ENCODE results near the gene CYSRT1.
"Not testable (repeated sequence)": the region's sequence is repeated elsewhere in the genome, so short reads cannot be mapped to it uniquely, and the experiment has no call there.

The CYSRT1 gene

DNA sequence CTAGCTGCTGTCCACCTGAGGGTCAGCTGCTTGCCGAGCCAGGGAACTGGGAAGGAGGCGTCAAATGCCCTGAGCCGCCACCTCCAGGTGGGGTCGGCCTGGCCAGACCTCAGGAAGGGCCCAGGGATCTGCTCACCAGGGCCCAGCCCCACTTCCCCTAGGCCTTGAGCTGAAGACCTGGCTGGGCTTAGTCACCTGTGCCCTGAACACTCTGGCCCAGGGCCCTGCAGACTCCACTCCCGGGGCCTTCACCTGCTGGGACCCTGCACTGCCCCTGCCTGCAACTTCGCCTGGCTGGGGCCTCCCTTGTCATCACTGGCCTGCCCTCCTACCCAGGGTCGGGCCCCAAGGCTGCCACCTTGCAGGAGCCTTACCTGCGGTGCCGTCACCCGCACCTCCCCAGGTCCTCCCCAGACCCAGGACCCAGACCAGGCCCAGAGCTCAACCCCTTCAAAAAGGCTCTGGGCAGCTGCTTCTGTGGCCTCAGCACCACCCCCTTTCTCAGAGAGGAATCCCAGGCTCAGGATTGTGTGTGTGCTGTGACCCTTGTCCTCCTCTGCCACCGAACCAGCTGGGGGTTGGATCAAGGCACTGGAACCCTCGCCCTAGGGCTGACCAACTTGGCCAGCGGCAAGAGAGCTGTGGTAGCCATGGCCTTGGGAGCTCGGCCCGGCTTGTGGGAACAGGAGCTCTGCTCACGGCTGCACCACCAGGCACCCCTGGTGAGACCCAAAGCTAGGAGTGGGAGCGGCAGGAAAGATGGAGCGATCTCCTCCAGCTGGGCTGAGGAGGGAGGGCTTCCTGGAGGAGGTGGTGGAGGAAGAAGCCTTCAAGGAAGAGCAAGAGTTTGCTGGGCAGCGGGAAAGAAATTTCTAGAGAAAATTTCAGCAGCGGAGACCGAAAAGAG, 29.0 kb downstream of the CYSRT1 start:
- no peak for DNase-seq

DNA sequence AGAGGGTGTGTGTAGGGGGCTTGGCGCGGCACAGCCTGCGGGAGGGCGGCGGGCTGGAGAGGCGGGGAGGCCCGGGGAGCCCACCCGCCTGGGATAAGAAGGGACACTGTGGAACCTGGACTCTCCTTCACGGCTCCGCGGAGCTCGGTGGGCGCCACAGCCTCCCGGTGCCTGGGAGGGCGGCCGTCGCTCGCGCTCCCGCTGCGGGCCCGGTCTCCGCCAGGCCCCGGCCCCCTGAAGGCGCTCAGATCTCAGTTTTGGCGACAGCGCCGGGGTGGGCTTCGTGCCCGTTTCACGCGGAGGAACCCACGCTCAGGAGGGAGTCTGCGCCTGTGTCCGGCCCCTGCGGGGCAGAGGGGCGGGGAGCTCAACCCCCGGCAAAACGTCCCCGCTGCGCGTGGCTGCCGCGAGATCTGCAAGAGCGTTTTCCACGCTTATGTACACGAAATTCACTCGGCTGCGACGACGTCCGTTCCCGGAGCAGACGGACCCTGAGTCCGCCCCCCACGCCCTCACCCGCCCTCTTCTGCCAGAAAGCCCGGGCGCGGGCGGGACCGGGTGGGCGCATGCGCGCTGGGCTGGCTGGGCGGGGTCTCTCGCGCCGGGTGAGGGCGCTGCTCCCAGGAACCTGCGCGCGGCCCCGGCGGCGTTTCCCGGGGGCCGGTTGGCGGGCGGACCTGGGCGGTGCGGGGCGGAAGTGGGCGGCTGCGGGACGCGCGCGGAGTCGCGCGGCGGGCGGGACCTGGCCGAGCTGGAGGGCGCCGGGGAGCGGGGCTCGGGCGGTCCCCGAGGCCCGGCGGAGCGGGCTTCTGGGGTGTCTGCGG, 29.9 kb downstream of the CYSRT1 start, which contains the start of gene NELFB:
Gene NELFB, plus strand, starts transcription at position 704 of the 824 bp plus-strand sequence.
- peak; percentile 96 for DNase-seq

DNA sequence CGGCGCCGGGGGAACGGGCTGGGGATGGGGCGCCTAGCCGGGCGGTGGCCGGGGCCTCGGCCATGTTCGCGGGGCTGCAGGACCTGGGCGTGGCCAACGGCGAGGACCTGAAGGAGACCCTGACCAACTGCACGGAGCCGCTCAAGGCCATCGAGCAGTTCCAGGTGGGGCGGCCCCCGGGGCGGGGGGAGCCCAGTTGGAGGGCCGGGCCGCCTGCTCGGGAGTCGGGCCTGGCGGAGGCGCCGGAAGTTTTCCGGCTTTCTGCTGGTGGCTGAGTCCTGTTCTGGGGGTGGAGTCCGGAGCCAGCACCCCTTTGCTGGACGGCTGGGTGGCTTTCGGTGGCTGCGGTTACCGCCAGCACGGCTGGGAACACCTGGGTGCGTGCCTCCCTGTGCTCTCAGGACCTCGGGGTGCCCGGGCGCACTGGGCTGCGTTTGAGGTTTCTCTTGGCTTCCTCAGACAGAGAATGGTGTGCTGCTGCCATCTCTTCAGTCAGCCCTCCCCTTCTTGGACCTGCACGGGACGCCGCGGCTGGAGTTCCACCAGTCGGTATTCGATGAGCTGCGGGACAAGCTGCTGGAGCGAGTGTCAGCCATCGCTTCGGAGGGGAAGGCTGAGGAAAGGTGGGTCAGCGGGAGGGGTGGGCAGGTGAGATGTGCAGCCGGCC, 30.6 kb downstream of the CYSRT1 start:
- peak; percentile 50 for DNase-seq

GRCh38 chr9:137256362-137256761, 31.4 kb downstream of the CYSRT1 start:
- no peak for DNase-seq

DNA sequence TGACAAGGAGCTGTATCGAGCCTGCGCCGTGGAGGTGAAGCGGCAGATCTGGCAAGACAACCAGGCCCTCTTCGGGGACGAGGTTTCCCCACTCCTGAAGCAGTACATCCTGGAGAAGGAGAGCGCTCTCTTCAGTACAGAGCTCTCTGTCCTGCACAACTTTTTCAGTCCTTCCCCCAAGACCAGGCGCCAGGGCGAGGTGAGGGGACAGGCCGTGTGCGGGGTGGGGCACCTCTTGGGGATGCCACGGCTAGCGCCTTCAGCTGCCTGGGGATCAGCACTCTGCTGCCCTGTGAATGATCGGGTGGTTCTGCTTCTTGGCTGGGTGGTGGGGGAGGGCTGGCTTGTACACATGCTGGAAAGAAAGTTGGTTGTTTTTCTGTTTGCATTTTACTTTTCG, 31.9 kb downstream of the CYSRT1 start:
- DNase-seq = no peak

GRCh38 chr9:137262173-137262908, 37.4 kb downstream of the CYSRT1 start:
- not testable (repeated sequence) for DNase-seq

- no peak for DNase-seq
These were observed 37.9 kb downstream of the CYSRT1 start for GRCh38 chr9:137262909-137263285.

- DNase-seq = no peak
These were observed 38.5 kb downstream of the CYSRT1 start for GRCh38 chr9:137263506-137263905.

GRCh38 chr9:137264067-137264466, 39.1 kb downstream of the CYSRT1 start:
- no peak for DNase-seq

GRCh38 chr9:137265496-137266161, 40.7 kb downstream of the CYSRT1 start:
- no peak for DNase-seq

DNA sequence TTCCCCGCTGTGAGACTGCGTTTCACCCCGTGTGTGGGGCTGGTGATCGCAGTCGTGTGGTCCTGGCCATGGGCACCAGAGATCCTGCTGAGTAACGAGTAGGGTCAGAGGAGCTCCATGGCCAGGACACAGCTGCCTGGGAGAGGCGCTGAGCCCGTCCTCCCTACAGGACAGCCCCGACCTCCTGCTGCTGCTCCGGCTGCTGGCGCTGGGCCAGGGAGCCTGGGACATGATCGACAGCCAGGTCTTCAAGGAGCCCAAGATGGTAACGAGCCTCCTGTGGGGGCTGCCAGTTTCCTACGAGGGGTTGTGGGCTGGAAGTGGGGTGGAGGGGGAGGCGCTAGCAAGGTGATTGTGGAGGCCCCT, 41.2 kb downstream of the CYSRT1 start:
- DNase-seq = no peak

DNA sequence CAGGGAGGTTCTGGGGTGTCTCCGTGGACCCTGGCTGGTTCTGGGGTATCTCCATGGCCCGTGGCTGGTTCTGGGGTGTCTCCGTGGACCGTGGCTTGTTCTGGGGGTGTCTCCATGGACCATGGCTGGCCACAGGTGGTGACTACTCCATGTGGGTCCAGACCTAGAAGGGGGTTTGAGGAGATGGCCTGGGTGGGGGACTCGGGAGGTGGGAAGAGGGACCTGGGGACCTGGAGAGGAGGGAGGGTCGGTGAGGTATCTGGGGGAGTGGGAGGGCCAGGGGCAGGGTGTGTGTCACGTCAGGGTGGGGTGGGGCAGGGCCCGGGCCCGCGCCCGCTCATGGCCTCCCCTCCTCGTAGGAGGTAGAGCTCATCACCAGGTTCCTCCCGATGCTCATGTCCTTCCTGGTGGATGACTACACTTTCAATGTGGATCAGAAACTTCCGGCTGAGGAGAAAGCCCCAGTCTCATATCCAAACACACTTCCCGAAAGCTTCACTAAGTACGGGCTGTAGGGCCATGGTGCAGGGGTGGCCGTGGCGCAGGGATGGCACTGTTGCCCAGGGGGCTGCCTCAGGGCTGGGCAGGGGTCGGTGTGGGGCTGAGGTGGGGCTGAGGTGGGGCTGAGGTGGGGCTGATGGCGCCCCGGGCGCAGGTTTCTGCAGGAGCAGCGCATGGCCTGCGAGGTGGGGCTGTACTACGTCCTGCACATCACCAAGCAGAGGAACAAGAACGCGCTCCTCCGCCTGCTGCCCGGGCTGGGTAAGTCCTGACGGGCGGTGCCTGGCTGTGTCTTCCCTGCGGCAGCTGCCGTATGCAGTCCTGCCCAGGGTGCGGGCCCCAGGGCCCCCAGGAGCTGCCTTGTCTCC, 41.8 kb downstream of the CYSRT1 start:
- no peak for DNase-seq

DNA sequence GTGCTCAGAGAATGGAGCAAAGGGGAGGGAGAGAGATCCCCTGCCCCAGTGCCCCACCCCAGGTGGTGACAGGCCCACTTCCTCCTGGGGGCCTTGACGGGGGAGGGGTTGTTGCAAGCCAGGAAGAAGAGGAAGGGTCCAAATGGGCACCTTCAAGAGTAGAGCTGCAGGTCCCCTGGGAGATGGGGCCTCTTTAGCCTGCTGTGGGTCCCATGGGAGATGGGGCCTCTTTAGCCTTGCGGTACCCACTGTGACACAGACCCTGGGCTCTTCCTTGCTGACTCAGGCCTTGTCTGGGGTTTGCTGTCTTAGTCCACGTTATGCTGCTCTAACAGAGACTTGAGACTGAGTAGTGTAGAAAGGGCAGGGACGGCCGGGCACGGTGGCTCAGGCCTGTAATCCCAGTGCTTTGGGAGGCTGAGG, 43.0 kb downstream of the CYSRT1 start:
- DNase-seq = no peak

DNA sequence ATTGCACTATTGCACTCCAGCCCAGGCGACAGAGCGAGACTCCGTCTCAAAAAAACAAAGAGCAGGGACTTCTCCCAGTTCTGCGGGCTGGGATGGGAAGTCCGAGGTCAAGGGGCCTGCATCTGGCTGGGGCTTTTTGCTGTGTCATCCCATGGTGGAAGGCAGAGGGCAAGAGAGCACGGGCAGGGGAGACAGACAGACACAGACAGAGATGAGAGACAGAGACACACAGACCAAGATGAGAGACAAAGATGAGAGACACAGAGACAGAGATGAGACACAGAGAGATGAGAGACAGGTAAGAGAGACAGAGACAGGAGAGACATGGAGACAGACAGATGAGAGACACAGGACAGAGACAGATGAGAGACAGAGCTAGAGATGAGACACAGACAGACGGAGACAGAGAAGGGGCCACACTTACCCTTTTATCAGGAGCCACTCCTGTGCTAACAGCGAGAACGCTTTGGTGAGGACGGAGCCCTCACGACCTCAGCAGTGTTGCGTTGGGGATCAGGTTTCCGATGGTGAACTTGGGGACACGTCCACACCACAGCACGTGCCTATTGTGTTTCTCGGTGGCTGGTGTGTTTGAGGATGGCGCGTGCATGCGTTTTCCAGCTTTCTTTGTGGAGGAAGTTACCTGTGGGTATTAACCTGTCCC, 43.7 kb downstream of the CYSRT1 start:
- no peak for DNase-seq

GRCh38 chr9:137269231-137269772, 44.3 kb downstream of the CYSRT1 start:
- DNase-seq = no peak

- DNase-seq = peak; percentile 36
These were observed 46.1 kb downstream of the CYSRT1 start for GRCh38 chr9:137270929-137271695.

GRCh38 chr9:137271696-137272076, 46.7 kb downstream of the CYSRT1 start:
- no peak for DNase-seq

DNA sequence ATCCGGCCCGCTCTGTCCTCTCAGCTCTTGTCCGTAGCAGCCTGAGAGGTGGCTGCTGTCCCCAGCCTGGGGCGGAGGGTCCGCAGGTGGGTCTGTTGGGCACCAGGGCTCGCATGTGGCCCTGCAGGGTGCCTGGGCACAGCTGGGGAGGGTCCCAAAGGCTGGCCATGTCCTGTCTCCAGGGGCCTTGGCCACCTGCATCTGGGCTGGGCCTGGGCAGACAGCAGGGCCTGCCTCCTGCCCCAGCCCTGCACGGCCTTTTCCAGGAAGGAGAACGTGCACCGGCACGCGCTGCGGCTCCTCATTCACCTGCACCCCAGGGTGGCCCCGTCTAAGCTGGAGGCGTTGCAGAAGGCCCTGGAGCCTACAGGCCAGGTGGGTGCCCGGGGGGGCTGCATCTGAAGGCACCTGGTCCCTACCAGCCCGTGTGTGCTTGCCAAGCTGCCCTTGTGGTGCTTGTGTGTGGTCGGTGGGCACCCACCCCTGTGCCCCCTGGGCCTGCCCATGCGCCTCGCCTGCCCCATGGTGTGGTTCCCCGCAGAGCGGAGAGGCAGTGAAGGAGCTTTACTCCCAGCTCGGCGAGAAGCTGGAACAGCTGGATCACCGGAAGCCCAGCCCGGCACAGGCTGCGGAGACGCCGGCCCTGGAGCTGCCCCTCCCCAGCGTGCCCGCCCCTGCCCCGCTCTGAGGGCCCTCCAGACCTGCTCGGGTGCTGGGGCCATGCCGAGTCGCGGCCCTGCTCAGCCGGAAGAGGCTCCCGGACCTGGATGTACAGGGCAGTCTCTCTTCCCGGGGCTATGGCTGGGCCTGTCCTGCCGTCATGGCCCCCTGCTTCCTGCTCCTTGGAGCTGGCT, 47.5 kb downstream of the CYSRT1 start:
- no peak for DNase-seq

All from activated CD4-positive, alpha-beta T cell treated with anti-CD3 and anti-CD28 coated beads for 48 hours (primary cell).